Urothelium cell line (cell line): ENCODE data around the gene PFDN1.
"Not testable (repeated sequence)": the region's sequence is repeated elsewhere in the genome, so short reads cannot be mapped to it uniquely, and the experiment has no call there.

Experiments
- DNase-seq: peaks from one replicate; pipeline ENCODE4 v3.0.0; 2011; ENCODE audit warnings: low spot score, mixed read lengths
- FAIRE-seq: peaks from 2 replicates; lab custom pipeline; 2011; peaks lifted over from hg19 to GRCh38; lab: Jason Lieb, UNC

PFDN1 gene

GRCh38 chr5:140302786-140303639 lies at the start of gene PFDN1:
Gene PFDN1, minus strand, starts transcription at chr5:140303101. Its CDS starts 28 bp downstream, at chr5:140303073.
- FAIRE-seq: no peak
- DNase-seq: peak; percentile 92

- no peak for FAIRE-seq
- DNase-seq: peak; percentile 48
These were observed 48.9 kb upstream of the PFDN1 start for GRCh38 chr5:140351609-140352334.

- DNase-seq: no peak
- FAIRE-seq: no peak
These were observed 46.3 kb upstream of the PFDN1 start for GRCh38 chr5:140349244-140349643.

- DNase-seq: no peak
- FAIRE-seq: no peak
These were observed 45.2 kb upstream of the PFDN1 start for GRCh38 chr5:140348104-140348503.

GRCh38 chr5:140347360-140347759 lies 44.5 kb upstream of the PFDN1 start:
- FAIRE-seq: no peak
- DNase-seq: no peak

GRCh38 chr5:140346348-140347221 lies 43.7 kb upstream of the PFDN1 start, which contains the start of gene HBEGF:
Gene HBEGF, minus strand, starts transcription at chr5:140346603. Its CDS starts 275 bp downstream, at chr5:140346328.
- no peak for FAIRE-seq
- peak; percentile 91 for DNase-seq

GRCh38 chr5:140345919-140346347 lies 43.0 kb upstream of the PFDN1 start:
- DNase-seq (peak; percentile 48), FAIRE-seq (no peak)

- DNase-seq (peak; percentile 78), FAIRE-seq (no peak)
These were observed 42.0 kb upstream of the PFDN1 start for GRCh38 chr5:140344683-140345423.

- FAIRE-seq, DNase-seq: not testable (repeated sequence)
These were observed 40.9 kb upstream of the PFDN1 start for GRCh38 chr5:140343849-140344248.

- DNase-seq (no peak), FAIRE-seq (no peak)
These were observed 40.0 kb upstream of the PFDN1 start for GRCh38 chr5:140342896-140343295.

- no peak for FAIRE-seq
- DNase-seq: no peak
These were observed 39.4 kb upstream of the PFDN1 start for GRCh38 chr5:140342287-140342686.

GRCh38 chr5:140341591-140341990 lies 38.7 kb upstream of the PFDN1 start:
- DNase-seq: no peak
- no peak for FAIRE-seq

- DNase-seq (no peak), FAIRE-seq (no peak)
These were observed 37.8 kb upstream of the PFDN1 start for GRCh38 chr5:140340605-140341121.

- no peak for FAIRE-seq
These were observed 36.7 kb upstream of the PFDN1 start for GRCh38 chr5:140339636-140340035.

GRCh38 chr5:140338908-140339307 lies 36.0 kb upstream of the PFDN1 start:
- FAIRE-seq (no peak), DNase-seq (no peak)

More at GRCh38 chr5:140339636-140340035, 36.7 kb upstream of the PFDN1 start:
- no peak for DNase-seq

- no peak for DNase-seq
- FAIRE-seq: no peak
These were observed 35.4 kb upstream of the PFDN1 start for GRCh38 chr5:140338336-140338735.

- no peak for FAIRE-seq
- no peak for DNase-seq
These were observed 35.0 kb upstream of the PFDN1 start for GRCh38 chr5:140337880-140338279.

- DNase-seq: no peak
- no peak for FAIRE-seq
These were observed 33.5 kb upstream of the PFDN1 start for GRCh38 chr5:140336388-140336787.

- FAIRE-seq: no peak
- DNase-seq: no peak
These were observed 28.7 kb upstream of the PFDN1 start for GRCh38 chr5:140331638-140332037.
